KBM-7 (cell line): Measurements from ENCODE around the gene COX4I2.
"Not testable (repeated sequence)": the region's sequence is repeated elsewhere in the genome, so short reads cannot be mapped to it uniquely, and the experiment has no call there.

Experiments
- DNase-seq: peaks from one replicate; pipeline ENCODE4 v3.0.0-alpha.2; 2015
- in situ Hi-C: fragments of 300-500 bp; cut with MboI; formaldehyde crosslinking; loops from 2 replicates; pipeline ENCODE4 v1.14.3; 2020; ENCODE audit warnings: low sequenced_read_pairs, low pct_unique_long_range_greater_than_20kb, mixed read lengths

Gene COX4I2

GRCh38 chr20:31637660-31638059, at the start of gene COX4I2:
Gene COX4I2, plus strand, starts transcription at chr20:31637912. Its CDS starts 1,106 bp downstream, at chr20:31639018.
- DNase-seq: no peak

GRCh38 chr20:31590717-31591225, 46.9 kb upstream of the COX4I2 start:
- in situ Hi-C loops: no loop called here
- no peak for DNase-seq

More at GRCh38 chr20:31637660-31638059, at the start of gene COX4I2:
- in situ Hi-C loops: no loop called here

GRCh38 chr20:31593221-31594001, 44.3 kb upstream of the COX4I2 start:
- in situ Hi-C loops: no loop called here
- DNase-seq: no peak

- DNase-seq: no peak
- in situ Hi-C loops: no loop called here
These were observed 43.6 kb upstream of the COX4I2 start for GRCh38 chr20:31594002-31594557.

- no peak for DNase-seq
- in situ Hi-C loops: no loop called here
These were observed 42.9 kb upstream of the COX4I2 start for GRCh38 chr20:31594558-31595379.

GRCh38 chr20:31595380-31595653, 42.4 kb upstream of the COX4I2 start:
- in situ Hi-C loops: no loop called here
- no peak for DNase-seq

- in situ Hi-C loops: no loop called here
- DNase-seq: peak; percentile 38
These were observed 41.9 kb upstream of the COX4I2 start for GRCh38 chr20:31595654-31596411.

GRCh38 chr20:31596412-31596715, 41.3 kb upstream of the COX4I2 start:
- DNase-seq, in situ Hi-C loops: not testable (repeated sequence)

- in situ Hi-C loops: no loop called here
- no peak for DNase-seq
These were observed 40.8 kb upstream of the COX4I2 start for GRCh38 chr20:31596831-31597480.

- in situ Hi-C loops: no loop called here
These were observed 40.2 kb upstream of the COX4I2 start for GRCh38 chr20:31597481-31597855.

GRCh38 chr20:31602431-31602778, 35.3 kb upstream of the COX4I2 start:
- in situ Hi-C loops: no loop called here
- DNase-seq: no peak

More at GRCh38 chr20:31597481-31597855, 40.2 kb upstream of the COX4I2 start:
- no peak for DNase-seq

- DNase-seq: peak; percentile 64
- in situ Hi-C loops: no loop called here
These were observed 34.8 kb upstream of the COX4I2 start for GRCh38 chr20:31602779-31603441.

GRCh38 chr20:31603822-31604566, 33.7 kb upstream of the COX4I2 start:
- peak; percentile 93 for DNase-seq
- in situ Hi-C loops: no loop called here

GRCh38 chr20:31604567-31605030, 33.1 kb upstream of the COX4I2 start:
- no peak for DNase-seq
- in situ Hi-C loops: no loop called here

- in situ Hi-C loops: no loop called here
- DNase-seq: peak; percentile 96
These were observed 32.4 kb upstream of the COX4I2 start, which contains the start of gene ID1 for GRCh38 chr20:31605031-31605901. Gene ID1, plus strand, starts transcription at chr20:31605289. Its CDS starts 99 bp downstream, at chr20:31605388.

GRCh38 chr20:31605902-31606803, 31.6 kb upstream of the COX4I2 start:
- in situ Hi-C loops: no loop called here
- peak; percentile 41 for DNase-seq
